CD4-positive, alpha-beta T cell treated with Interleukin-17A for 4 hours (primary cell): ENCODE measurements around the gene DARS1.

Source experiments
- DNase-seq: peaks from one replicate; pipeline ENCODE4 v3.0.0-alpha.2; 2020; ENCODE audit warnings: mixed read lengths

The DARS1 gene

GRCh38 chr2:135985018-135985825 is at the start of gene DARS1:
DARS1 (minus strand) TSS chr2:135985626; CDS start chr2:135985468, 158 bp downstream.
- peak; percentile 80 for DNase-seq

GRCh38 chr2:136034629-136035028 is 49.2 kb upstream of the DARS1 start:
- no peak for DNase-seq

- DNase-seq, result no peak
Observed at GRCh38 chr2:136032817-136033535, 47.5 kb upstream of the DARS1 start.

- DNase-seq, result no peak
Observed at GRCh38 chr2:136032192-136032591, 46.8 kb upstream of the DARS1 start.

- DNase-seq, result no peak
Observed at GRCh38 chr2:136031711-136032110, 46.3 kb upstream of the DARS1 start.

GRCh38 chr2:136030406-136030805 is 45.0 kb upstream of the DARS1 start:
- DNase-seq, result no peak

- DNase-seq, result no peak
Observed at GRCh38 chr2:136029149-136029548, 43.7 kb upstream of the DARS1 start.

- no peak for DNase-seq
Observed at GRCh38 chr2:136028001-136028400, 42.6 kb upstream of the DARS1 start.

- no peak for DNase-seq
Observed at GRCh38 chr2:136027112-136027511, 41.7 kb upstream of the DARS1 start.

- peak; percentile 53 for DNase-seq
Observed at GRCh38 chr2:136025057-136025973, 39.9 kb upstream of the DARS1 start.

- DNase-seq, result no peak
Observed at GRCh38 chr2:136024616-136025015, 39.2 kb upstream of the DARS1 start.

- DNase-seq, result no peak
Observed at GRCh38 chr2:136024185-136024584, 38.8 kb upstream of the DARS1 start.

GRCh38 chr2:136023416-136023815 is 38.0 kb upstream of the DARS1 start:
- no peak for DNase-seq

- DNase-seq, result no peak
Observed at GRCh38 chr2:136022396-136023146, 37.1 kb upstream of the DARS1 start.

GRCh38 chr2:136021976-136022375 is 36.5 kb upstream of the DARS1 start:
- DNase-seq, result no peak

GRCh38 chr2:136021406-136021805 is 36.0 kb upstream of the DARS1 start:
- DNase-seq, result no peak

- no peak for DNase-seq
Observed at GRCh38 chr2:136020831-136021230, 35.4 kb upstream of the DARS1 start.

- DNase-seq, result no peak
Observed at GRCh38 chr2:136019825-136020224, 34.4 kb upstream of the DARS1 start.

GRCh38 chr2:136019306-136019705 is 33.9 kb upstream of the DARS1 start:
- DNase-seq, result no peak

- DNase-seq, result no peak
Observed at GRCh38 chr2:136017786-136018185, 32.4 kb upstream of the DARS1 start.

GRCh38 chr2:136016836-136017235 is 31.4 kb upstream of the DARS1 start:
- DNase-seq, result no peak

- DNase-seq, result no peak
Observed at GRCh38 chr2:136016427-136016826, 31.0 kb upstream of the DARS1 start.
